Breast epithelium (tissue), 4 donors: Measurements from ENCODE around the gene ABCC5. TPM values are rescaled to one million over a fixed set of nuclear protein-coding genes. Genes with fewer than 3 reads are reported as not detected.

Experiments
- DNase-seq, 2 donors: peaks; one replicate each; pipeline ENCODE4 v3.0.0-alpha.2; 2019; ENCODE audit warnings: low spot score in 2 of 2
- H3K27ac ChIP-seq, 2 donors: fragments of 200-600 bp; sonication (generic) in 1 of 2; one replicate each; pipeline ENCODE4 v1.5.1; 2016 to 2019; ENCODE audit warnings: mild to moderate bottlenecking in 1 of 2
- H3K27me3 ChIP-seq, 2 donors: fragments of 200-600 bp; sonication (generic) in 1 of 2; one replicate each; pipeline versions ENCODE4 v1.5.1 to v1.6.0; 2017 to 2019; ENCODE audit warnings: control low read depth in 1 of 2, mild to moderate bottlenecking in 1 of 2
- H3K36me3 ChIP-seq: fragments of 200-600 bp; one replicate; pipeline ENCODE4 v1.5.1; 2019
- H3K4me1 ChIP-seq, 2 donors: fragments of 200-600 bp; sonication (generic); one replicate each; pipeline ENCODE4 v1.5.1; 2016 to 2019; ENCODE audit warnings: control low read depth in 1 of 2
- H3K4me3 ChIP-seq, 3 donors: fragments of 200-600 bp; sonication (generic); 1 replicate in 2 of 3; 2 replicates in 1 of 3; pipeline ENCODE4 v1.5.1; 2016 to 2019; ENCODE audit warnings: mild to moderate bottlenecking in 3 of 3, moderate library complexity in 2 of 3
- H3K9me3 ChIP-seq, 2 donors: fragments of 200-600 bp; sonication (generic) in 1 of 2; one replicate each; pipeline ENCODE4 v1.5.1; 2016 to 2019; ENCODE audit warnings: control low read depth in 1 of 2
- CTCF ChIP-seq, 3 donors: fragments of 450-650 bp; IDR thresholded peaks; one replicate each; pipeline ENCODE4 v1.5.1; 2016 to 2017; ENCODE audit warnings: antibody characterized with exemption in 3 of 3, mild to moderate bottlenecking in 3 of 3, moderate library complexity in 3 of 3
- POLR2A ChIP-seq: fragments of 450-650 bp; IDR thresholded peaks from one replicate; pipeline ENCODE4 v1.6.1; 2016; ENCODE audit warnings: antibody characterized with exemption, mild to moderate bottlenecking, moderate library complexity
- POLR2AphosphoS5 ChIP-seq, 3 donors: sonication (generic); formaldehyde crosslinking; IDR thresholded peaks; one replicate each; pipeline ENCODE4 v1.6.1; 2017; ENCODE audit warnings: antibody characterized with exemption in 3 of 3
- intact Hi-C: fragments of 100-400 bp; cut with DNase I; formaldehyde crosslinking; loops from one replicate; pipeline ENCODE4 v1.15.1; 2023; ENCODE audit warnings: low total_unique reads
- total RNA-seq, 3 donors: library from RNA; depleted of rRNA; stranded (reverse); fragments of >200 nt; gene quantifications; one replicate each; pipeline ENCODE4 v1.1.0, GENCODE V29; 2016

Gene ABCC5
- total RNA-seq, 3 donors from 2014 or later = 21.0 to 29.9 (median 21.8) TPM

GRCh38 chr3:183924956-183925355 is 92.7 kb downstream of the ABCC5 start:
- Histone ChIP-seq H3K9me3 (no peaks in the 10 kb centered on the region), H3K4me3 (no peak overlapping the region), H3K36me3 (no peaks in the 10 kb centered on the region), H3K4me1 (no peaks in the 10 kb centered on the region), H3K27me3 (no peaks in the 10 kb centered on the region), H3K27ac (no peak overlapping the region)
- intact Hi-C loops = no loop called here
- TF ChIP-seq POLR2AphosphoS5 (IDR thresholded peaks at IDR 0.05) (no peak), POLR2A (no peak), CTCF (IDR thresholded peaks at IDR 0.05) (no peak)
- no peak for DNase-seq

GRCh38 chr3:183924543-183924942 is 93.1 kb downstream of the ABCC5 start:
- no peak for DNase-seq
- intact Hi-C loops = no loop called here
- Histone ChIP-seq H3K9me3 (no peaks in the 10 kb centered on the region), H3K36me3 (no peaks in the 10 kb centered on the region), H3K4me3 (no peak overlapping the region), H3K27me3 (no peaks in the 10 kb centered on the region), H3K4me1 (no peaks in the 10 kb centered on the region), H3K27ac (no peak overlapping the region)
- TF ChIP-seq CTCF (IDR thresholded peaks at IDR 0.05) (no peak), POLR2A (no peak), POLR2AphosphoS5 (IDR thresholded peaks at IDR 0.05) (no peak)

- Histone ChIP-seq H3K27me3 (no peaks in the 10 kb centered on the region), H3K27ac (no peak overlapping the region), H3K9me3 (no peaks in the 10 kb centered on the region), H3K4me1 (no peaks in the 10 kb centered on the region), H3K36me3 (no peaks in the 10 kb centered on the region), H3K4me3 (no peak overlapping the region)
- intact Hi-C loops = no loop called here
- no peak for DNase-seq
- no peak for TF ChIP-seq POLR2A
- TF ChIP-seq POLR2AphosphoS5 (IDR thresholded peaks at IDR 0.05) = no peak
- no peak for TF ChIP-seq CTCF (IDR thresholded peaks at IDR 0.05)
Observed at GRCh38 chr3:183922421-183922820, 95.3 kb downstream of the ABCC5 start.

- no peaks in the 10 kb centered on the region for H3K36me3 ChIP-seq
Observed at GRCh38 chr3:183921096-183921495, 96.6 kb downstream of the ABCC5 start.

GRCh38 chr3:183920416-183920815 is 97.3 kb downstream of the ABCC5 start:
- no peaks in the 10 kb centered on the region for H3K27me3 ChIP-seq
- no peak overlapping the region for H3K4me3 ChIP-seq
- H3K9me3 ChIP-seq = no peaks in the 10 kb centered on the region
- intact Hi-C loops = no loop called here
- TF ChIP-seq POLR2AphosphoS5 (IDR thresholded peaks at IDR 0.05) (no peak), CTCF (IDR thresholded peaks at IDR 0.05) (no peak), POLR2A (no peak)
- no peak for DNase-seq
- no peaks in the 10 kb centered on the region for H3K4me1 ChIP-seq
- H3K36me3 ChIP-seq = no peaks in the 10 kb centered on the region
- no peak overlapping the region for H3K27ac ChIP-seq

More at GRCh38 chr3:183921096-183921495, 96.6 kb downstream of the ABCC5 start:
- intact Hi-C loops = no loop called here
- DNase-seq = no peak
- Histone ChIP-seq H3K27ac (no peak overlapping the region), H3K9me3 (no peaks in the 10 kb centered on the region), H3K4me1 (no peaks in the 10 kb centered on the region), H3K27me3 (no peaks in the 10 kb centered on the region), H3K4me3 (no peak overlapping the region)
- TF ChIP-seq POLR2AphosphoS5 (IDR thresholded peaks at IDR 0.05) (no peak), CTCF (IDR thresholded peaks at IDR 0.05) (no peak), POLR2A (no peak)
